Hepatocyte (in vitro differentiated cells): ENCODE results near the gene SORT1. TPM values are rescaled to one million over a fixed set of nuclear protein-coding genes. Genes with fewer than 3 reads are reported as not detected.

Experiments used
- DNase-seq: peaks from one replicate; pipeline ENCODE4 v3.0.0-alpha.2; 2016; ENCODE audit warnings: low spot score
- H2AFZ ChIP-seq: fragments of 200-600 bp; sonication (generic); 2 replicates; pipeline ENCODE4 v1.6.0; 2016; ENCODE audit warnings: antibody characterized with exemption, mild to moderate bottlenecking
- H3K27ac ChIP-seq: fragments of 200-600 bp; sonication (generic); 2 replicates; pipeline ENCODE4 v1.5.1; 2016; ENCODE audit warnings: mild to moderate bottlenecking
- H3K27me3 ChIP-seq: fragments of 200-600 bp; sonication (generic); 2 replicates; pipeline ENCODE4 v1.6.1; 2016
- H3K36me3 ChIP-seq: fragments of 200-600 bp; sonication (generic); replicated peaks from 2 replicates; pipeline ENCODE4 v1.5.1; 2016; ENCODE audit warnings: low read depth; ENCODE audit not compliant: insufficient read depth
- H3K4me1 ChIP-seq: fragments of 200-600 bp; sonication (generic); 2 replicates; pipeline ENCODE4 v1.5.1; 2016; ENCODE audit warnings: mild to moderate bottlenecking, moderate library complexity; ENCODE audit not compliant: insufficient read depth
- H3K4me2 ChIP-seq: fragments of 200-600 bp; sonication (generic); 2 replicates; pipeline ENCODE4 v1.6.0; 2016
- H3K4me3 ChIP-seq: fragments of 200-600 bp; sonication (generic); 2 replicates; pipeline ENCODE4 v1.5.1; 2016; ENCODE audit warnings: mild to moderate bottlenecking
- H3K79me2 ChIP-seq: fragments of 200-600 bp; sonication (generic); 2 replicates; pipeline ENCODE4 v1.6.0; 2017; ENCODE audit warnings: mild to moderate bottlenecking
- H3K9me2 ChIP-seq: fragments of 200-600 bp; sonication (generic); replicated peaks from 2 replicates; pipeline ENCODE4 v1.6.0; 2017; ENCODE audit warnings: mild to moderate bottlenecking; ENCODE audit not compliant: insufficient read depth
- H3K9me3 ChIP-seq: fragments of 200-600 bp; sonication (generic); 2 replicates; pipeline ENCODE4 v1.5.1; 2016; ENCODE audit warnings: low read depth, mild to moderate bottlenecking
- H4K20me1 ChIP-seq: fragments of 200-600 bp; sonication (generic); 2 replicates; pipeline ENCODE4 v1.6.0; 2016; ENCODE audit warnings: mild to moderate bottlenecking; ENCODE audit not compliant: insufficient read depth, poor library complexity, severe bottlenecking
- EZH2 ChIP-seq: fragments of 200-600 bp; sonication (generic); IDR thresholded peaks from 2 replicates; pipeline ENCODE4 v1.6.1; 2016; ENCODE audit warnings: antibody characterized with exemption, mild to moderate bottlenecking, borderline replicate concordance
- EZH2phosphoT487 ChIP-seq: fragments of 200-600 bp; sonication (generic); IDR thresholded peaks from one replicate; pipeline ENCODE4 v1.6.1; 2018; ENCODE audit warnings: antibody characterized with exemption, mild to moderate bottlenecking, low read depth, moderate library complexity; ENCODE audit not compliant: unreplicated experiment, severe bottlenecking
- WGBS: methylation state at CpG from one replicate; pipeline ENCODE4 v1.1.6; 2016; ENCODE audit warnings: low lambda C conversion rate; ENCODE audit errors: missing lambda C conversion rate; 5-methylcytosine and 5-hydroxymethylcytosine counted together
- polyA plus RNA-seq: library from polyadenylated mRNA; unstranded; fragments of >200 nt; fragmentation: Nextera tagmentation; extraction: Ambion mirVana; gene quantifications from 2 replicates; pipeline ENCODE4 v1.2.1, GENCODE V29; 2016
- total RNA-seq: library from RNA; depleted of rRNA; stranded (reverse); fragments of >200 nt; gene quantifications from 2 replicates; pipeline ENCODE4 v1.2.3, GENCODE V29; 2014
- TF ChIP-seq, protein P1 (sequence below): fragments of 200-600 bp; sonication (generic); IDR thresholded peaks from 2 replicates; pipeline ENCODE4 v1.5.1; 2016; ENCODE audit warnings: antibody characterized with exemption, mild to moderate bottlenecking; ENCODE audit not compliant: poor library complexity

Gene SORT1
- total and polyA plus RNA-seq, 2 experiments from 2014 or later, result 43.7 to 59.3 TPM

DNA sequence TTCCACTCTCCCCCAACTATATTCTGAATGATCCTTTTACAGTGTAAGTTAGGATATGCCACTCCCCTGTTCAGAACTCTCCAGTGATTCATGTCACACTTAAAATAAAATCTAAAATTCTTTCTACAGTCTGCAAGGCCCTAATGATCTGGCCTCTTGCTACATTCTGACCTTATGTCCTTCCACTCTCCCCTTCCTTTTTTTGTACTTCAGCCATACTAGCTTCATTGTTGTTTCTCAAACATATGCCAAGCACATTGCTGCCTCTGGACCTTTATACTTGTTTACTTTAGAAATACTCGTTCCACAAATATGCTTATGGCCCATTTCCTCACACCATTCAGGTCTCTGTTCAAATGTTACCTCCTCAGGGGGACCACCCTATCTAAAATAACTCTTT, 43.4 kb upstream of the SORT1 start:
- no peak overlapping the region for H3K4me2 ChIP-seq
- no peak overlapping the region for H3K4me3 ChIP-seq
- H3K36me3 ChIP-seq, result no peaks in the 10 kb centered on the region
- H3K27me3 ChIP-seq, result peaks cover 19% of the 10 kb centered on the region
- TF ChIP-seq EZH2 (no peak), EZH2phosphoT487 (no peak)
- TF ChIP-seq, protein P1, sequence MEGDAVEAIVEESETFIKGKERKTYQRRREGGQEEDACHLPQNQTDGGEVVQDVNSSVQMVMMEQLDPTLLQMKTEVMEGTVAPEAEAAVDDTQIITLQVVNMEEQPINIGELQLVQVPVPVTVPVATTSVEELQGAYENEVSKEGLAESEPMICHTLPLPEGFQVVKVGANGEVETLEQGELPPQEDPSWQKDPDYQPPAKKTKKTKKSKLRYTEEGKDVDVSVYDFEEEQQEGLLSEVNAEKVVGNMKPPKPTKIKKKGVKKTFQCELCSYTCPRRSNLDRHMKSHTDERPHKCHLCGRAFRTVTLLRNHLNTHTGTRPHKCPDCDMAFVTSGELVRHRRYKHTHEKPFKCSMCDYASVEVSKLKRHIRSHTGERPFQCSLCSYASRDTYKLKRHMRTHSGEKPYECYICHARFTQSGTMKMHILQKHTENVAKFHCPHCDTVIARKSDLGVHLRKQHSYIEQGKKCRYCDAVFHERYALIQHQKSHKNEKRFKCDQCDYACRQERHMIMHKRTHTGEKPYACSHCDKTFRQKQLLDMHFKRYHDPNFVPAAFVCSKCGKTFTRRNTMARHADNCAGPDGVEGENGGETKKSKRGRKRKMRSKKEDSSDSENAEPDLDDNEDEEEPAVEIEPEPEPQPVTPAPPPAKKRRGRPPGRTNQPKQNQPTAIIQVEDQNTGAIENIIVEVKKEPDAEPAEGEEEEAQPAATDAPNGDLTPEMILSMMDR, result no peak
- no peaks in the 10 kb centered on the region for H3K9me2 ChIP-seq
- H3K4me1 ChIP-seq, result no peaks in the 10 kb centered on the region
- no peaks in the 10 kb centered on the region for H4K20me1 ChIP-seq
- no peak for DNase-seq
- no peaks in the 10 kb centered on the region for H3K9me3 ChIP-seq
- H3K79me2 ChIP-seq, result no peaks in the 10 kb centered on the region
- no peak overlapping the region for H2AFZ ChIP-seq
- no peak overlapping the region for H3K27ac ChIP-seq
- 33% methylated on average over 1 of the region's 1 CpG for WGBS

DNA sequence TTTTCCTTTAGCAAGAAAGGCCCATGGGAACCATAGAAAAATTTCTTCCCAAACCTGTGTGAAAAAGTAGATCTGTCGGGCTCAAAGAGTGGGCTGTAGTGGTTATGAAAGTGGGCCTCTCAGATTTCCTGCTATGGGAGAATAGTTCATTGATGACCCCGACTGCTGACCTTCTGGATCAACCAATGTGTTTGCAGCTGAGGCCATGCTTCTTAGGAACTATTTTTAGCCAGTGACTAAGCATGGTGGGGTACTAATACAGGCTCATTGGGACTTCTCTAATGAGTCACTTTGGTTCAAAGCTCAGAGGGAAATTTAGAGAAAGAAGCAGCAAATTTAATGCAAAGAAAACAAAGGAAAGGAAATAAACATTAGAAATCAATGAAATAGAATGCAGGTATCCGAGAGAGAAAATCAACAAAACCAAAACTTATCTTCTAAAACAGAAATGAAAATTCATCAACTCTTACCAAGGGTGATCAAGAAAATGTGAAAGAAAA, 41.1 kb upstream of the SORT1 start:
- no peaks in the 10 kb centered on the region for H3K79me2 ChIP-seq
- H3K9me2 ChIP-seq, result no peaks in the 10 kb centered on the region
- H3K9me3 ChIP-seq, result no peaks in the 10 kb centered on the region
- H3K36me3 ChIP-seq, result no peaks in the 10 kb centered on the region
- TF ChIP-seq EZH2phosphoT487 (no peak), EZH2 (no peak)
- TF ChIP-seq, protein P1, result no peak
- no peak overlapping the region for H3K4me2 ChIP-seq
- H3K4me1 ChIP-seq, result no peaks in the 10 kb centered on the region
- H3K4me3 ChIP-seq, result no peak overlapping the region
- H3K27ac ChIP-seq, result no peak overlapping the region
- peaks cover 9% of the 10 kb centered on the region for H3K27me3 ChIP-seq
- DNase-seq, result peak; percentile 34
- 80% methylated on average over 3 of the region's 3 CpGs for WGBS
- no peak overlapping the region for H2AFZ ChIP-seq
- H4K20me1 ChIP-seq, result no peaks in the 10 kb centered on the region

- Histone ChIP-seq H3K79me2 (no peaks in the 10 kb centered on the region), H2AFZ (no peak overlapping the region), H3K27me3 (no peaks in the 10 kb centered on the region), H3K9me2 (no peaks in the 10 kb centered on the region), H4K20me1 (no peaks in the 10 kb centered on the region), H3K36me3 (no peaks in the 10 kb centered on the region), H3K4me2 (no peak overlapping the region), H3K4me1 (no peaks in the 10 kb centered on the region), H3K27ac (no peak overlapping the region), H3K4me3 (no peak overlapping the region), H3K9me3 (no peaks in the 10 kb centered on the region)
- no peak for DNase-seq
- 64% methylated on average over 1 of the region's 1 CpG for WGBS
- TF ChIP-seq EZH2 (no peak), EZH2phosphoT487 (no peak)
- TF ChIP-seq, protein P1, result no peak
Observed at GRCh38 chr1:109434484-109434883, 36.8 kb upstream of the SORT1 start.

DNA sequence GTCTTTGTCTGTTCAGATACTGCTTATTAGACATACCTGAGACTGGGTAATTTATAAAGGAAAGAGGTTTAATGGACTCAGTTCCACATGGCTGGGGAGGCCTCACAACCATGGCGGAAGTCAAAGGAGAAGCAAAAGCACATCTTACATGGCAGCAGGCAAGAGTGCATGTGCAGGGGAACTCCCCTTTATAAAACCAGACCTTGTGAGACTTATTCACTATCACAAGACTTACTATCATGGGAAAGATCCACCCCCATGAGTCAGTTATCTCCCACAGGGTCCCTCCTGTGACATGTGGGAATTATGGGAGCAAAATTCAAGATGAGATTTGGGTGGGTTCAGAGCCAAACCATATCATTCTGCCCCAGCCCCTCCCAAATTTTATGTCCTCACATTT, 35.6 kb upstream of the SORT1 start:
- DNase-seq, result no peak
- H3K9me3 ChIP-seq, result no peaks in the 10 kb centered on the region
- H3K36me3 ChIP-seq, result no peaks in the 10 kb centered on the region
- TF ChIP-seq EZH2 (no peak), EZH2phosphoT487 (no peak)
- TF ChIP-seq, protein P1, result no peak
- no peaks in the 10 kb centered on the region for H3K4me1 ChIP-seq
- WGBS, result 95% methylated on average over 1 of the region's 1 CpG
- H3K79me2 ChIP-seq, result no peaks in the 10 kb centered on the region
- no peaks in the 10 kb centered on the region for H3K9me2 ChIP-seq
- no peak overlapping the region for H3K4me2 ChIP-seq
- no peak overlapping the region for H2AFZ ChIP-seq
- H3K4me3 ChIP-seq, result no peak overlapping the region
- H4K20me1 ChIP-seq, result no peaks in the 10 kb centered on the region
- H3K27me3 ChIP-seq, result no peaks in the 10 kb centered on the region
- no peak overlapping the region for H3K27ac ChIP-seq
